ENCODE data around the gene ARHGAP44. TPM values are rescaled to one million over a fixed set of nuclear protein-coding genes. Genes with fewer than 3 reads are reported as not detected.

Gene ARHGAP44
- total and polyA plus RNA-seq, 9 of the 15 experiments (the other 6 are each of a cell fraction or from before 2014, with no cell fraction given): 0.01 to 0.68 (median 0.07) TPM; not detected in 1

DNA sequence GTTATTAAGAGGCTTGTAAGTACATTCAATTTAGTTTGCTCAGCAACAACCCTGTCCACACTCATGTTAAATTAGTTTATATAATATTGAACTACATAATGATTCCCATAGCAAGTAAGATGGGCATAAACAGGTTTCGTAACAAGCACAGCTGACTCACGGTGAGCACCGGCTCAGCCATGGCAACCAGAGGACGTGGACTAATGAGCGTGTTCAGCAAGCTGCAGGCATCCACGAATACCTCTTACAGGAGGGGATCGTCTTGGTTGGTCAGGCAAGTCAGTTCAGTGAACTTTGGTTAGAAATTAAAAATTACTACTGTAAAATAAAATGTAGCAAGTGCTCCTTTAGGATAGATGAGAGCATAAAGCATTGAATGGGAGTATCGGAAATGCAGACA, 170.1 kb downstream of the ARHGAP44 start:
- Histone ChIP-seq H4K20me1 (replicated peaks; ENCODE audit: control insufficient read depth, insufficient read depth, low read length) (no peaks in the 10 kb centered on the region), H3K36me3 (ENCODE audit: control insufficient read depth, insufficient read depth, low read length) (no peaks in the 10 kb centered on the region), H3K27me3 (ENCODE audit: control insufficient read depth in 2 of 2, insufficient read depth in 2 of 2, low read length in 2 of 2) (peaks cover 0 to 21% of the 10 kb centered on the region in 2 experiments; a peak in 4 of 5 replicates), H3K9me1 (ENCODE audit: control insufficient read depth, insufficient read depth, low read length) (no peaks in the 10 kb centered on the region), H2AFZ (ENCODE audit: low read depth, low read length) (no peak overlapping the region), H3K4me1 (replicated peaks in 1 of 2; ENCODE audit: control insufficient read depth in 2 of 2, insufficient read depth in 2 of 2, low read length in 2 of 2) (no peaks in the 10 kb centered on the region), H3K27ac (ENCODE audit: extremely low read depth, low read depth, low read length) (no peak overlapping the region), H3K4me2 (ENCODE audit: insufficient read depth, low read length) (no peak overlapping the region), H3K9me3 (replicated peaks; ENCODE audit: control insufficient read depth, insufficient read depth, low read depth, low read length) (no peaks in the 10 kb centered on the region), H3K4me3 (no peak overlapping the region), H3K79me2 (ENCODE audit: control insufficient read depth, insufficient read depth, low read length) (no peaks in the 10 kb centered on the region), H3K9ac (ENCODE audit: insufficient read depth in 1 of 2, low read depth in 2 of 2, low read length in 2 of 2) (no peak overlapping the region)
- WGBS (ENCODE audit: insufficient coverage, low coverage, missing lambda C conversion rate): 0% methylated on average over 8 of the region's 8 CpGs
- in situ Hi-C loops (cut with MboI): no loop called here
- TF ChIP-seq, protein P1, sequence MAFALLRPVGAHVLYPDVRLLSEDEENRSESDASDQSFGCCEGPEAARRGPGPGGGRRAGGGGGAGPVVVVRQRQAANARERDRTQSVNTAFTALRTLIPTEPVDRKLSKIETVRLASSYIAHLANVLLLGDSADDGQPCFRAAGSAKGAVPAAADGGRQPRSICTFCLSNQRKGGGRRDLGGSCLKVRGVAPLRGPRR (CRISPR knock-in tag; IDR thresholded peaks at IDR 0.05): no peak
- TF ChIP-seq CBFA2T3 (IDR thresholded peaks at IDR 0.05) (no peak), JUND (IDR thresholded peaks at IDR 0.05; ENCODE audit: borderline replicate concordance, low read depth, low read length) (no peak), JUND (tag; IDR thresholded peaks at IDR 0.05; ENCODE audit: borderline replicate concordance, low read depth, low read length) (no peak), BDP1 (IDR thresholded peaks at IDR 0.05; ENCODE audit: insufficient read depth, insufficient read length) (no peak), SLC30A9 (CRISPR knock-in tag; IDR thresholded peaks at IDR 0.05) (no peak), CBFA2T2 (conservative IDR thresholded peaks at IDR 0.05) (no peak), CHCHD3 (CRISPR knock-in tag; IDR thresholded peaks at IDR 0.05) (no peak), HDAC3 (IDR thresholded peaks at IDR 0.05; ENCODE audit: borderline replicate concordance, partially characterized antibody) (no peak)
- TF ChIP-seq, protein P2, sequence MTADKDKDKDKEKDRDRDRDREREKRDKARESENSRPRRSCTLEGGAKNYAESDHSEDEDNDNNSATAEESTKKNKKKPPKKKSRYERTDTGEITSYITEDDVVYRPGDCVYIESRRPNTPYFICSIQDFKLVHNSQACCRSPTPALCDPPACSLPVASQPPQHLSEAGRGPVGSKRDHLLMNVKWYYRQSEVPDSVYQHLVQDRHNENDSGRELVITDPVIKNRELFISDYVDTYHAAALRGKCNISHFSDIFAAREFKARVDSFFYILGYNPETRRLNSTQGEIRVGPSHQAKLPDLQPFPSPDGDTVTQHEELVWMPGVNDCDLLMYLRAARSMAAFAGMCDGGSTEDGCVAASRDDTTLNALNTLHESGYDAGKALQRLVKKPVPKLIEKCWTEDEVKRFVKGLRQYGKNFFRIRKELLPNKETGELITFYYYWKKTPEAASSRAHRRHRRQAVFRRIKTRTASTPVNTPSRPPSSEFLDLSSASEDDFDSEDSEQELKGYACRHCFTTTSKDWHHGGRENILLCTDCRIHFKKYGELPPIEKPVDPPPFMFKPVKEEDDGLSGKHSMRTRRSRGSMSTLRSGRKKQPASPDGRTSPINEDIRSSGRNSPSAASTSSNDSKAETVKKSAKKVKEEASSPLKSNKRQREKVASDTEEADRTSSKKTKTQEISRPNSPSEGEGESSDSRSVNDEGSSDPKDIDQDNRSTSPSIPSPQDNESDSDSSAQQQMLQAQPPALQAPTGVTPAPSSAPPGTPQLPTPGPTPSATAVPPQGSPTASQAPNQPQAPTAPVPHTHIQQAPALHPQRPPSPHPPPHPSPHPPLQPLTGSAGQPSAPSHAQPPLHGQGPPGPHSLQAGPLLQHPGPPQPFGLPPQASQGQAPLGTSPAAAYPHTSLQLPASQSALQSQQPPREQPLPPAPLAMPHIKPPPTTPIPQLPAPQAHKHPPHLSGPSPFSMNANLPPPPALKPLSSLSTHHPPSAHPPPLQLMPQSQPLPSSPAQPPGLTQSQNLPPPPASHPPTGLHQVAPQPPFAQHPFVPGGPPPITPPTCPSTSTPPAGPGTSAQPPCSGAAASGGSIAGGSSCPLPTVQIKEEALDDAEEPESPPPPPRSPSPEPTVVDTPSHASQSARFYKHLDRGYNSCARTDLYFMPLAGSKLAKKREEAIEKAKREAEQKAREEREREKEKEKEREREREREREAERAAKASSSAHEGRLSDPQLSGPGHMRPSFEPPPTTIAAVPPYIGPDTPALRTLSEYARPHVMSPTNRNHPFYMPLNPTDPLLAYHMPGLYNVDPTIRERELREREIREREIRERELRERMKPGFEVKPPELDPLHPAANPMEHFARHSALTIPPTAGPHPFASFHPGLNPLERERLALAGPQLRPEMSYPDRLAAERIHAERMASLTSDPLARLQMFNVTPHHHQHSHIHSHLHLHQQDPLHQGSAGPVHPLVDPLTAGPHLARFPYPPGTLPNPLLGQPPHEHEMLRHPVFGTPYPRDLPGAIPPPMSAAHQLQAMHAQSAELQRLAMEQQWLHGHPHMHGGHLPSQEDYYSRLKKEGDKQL (CRISPR knock-in tag; IDR thresholded peaks at IDR 0.05; ENCODE audit: borderline replicate concordance): no peak
- TF ChIP-seq, protein P3, sequence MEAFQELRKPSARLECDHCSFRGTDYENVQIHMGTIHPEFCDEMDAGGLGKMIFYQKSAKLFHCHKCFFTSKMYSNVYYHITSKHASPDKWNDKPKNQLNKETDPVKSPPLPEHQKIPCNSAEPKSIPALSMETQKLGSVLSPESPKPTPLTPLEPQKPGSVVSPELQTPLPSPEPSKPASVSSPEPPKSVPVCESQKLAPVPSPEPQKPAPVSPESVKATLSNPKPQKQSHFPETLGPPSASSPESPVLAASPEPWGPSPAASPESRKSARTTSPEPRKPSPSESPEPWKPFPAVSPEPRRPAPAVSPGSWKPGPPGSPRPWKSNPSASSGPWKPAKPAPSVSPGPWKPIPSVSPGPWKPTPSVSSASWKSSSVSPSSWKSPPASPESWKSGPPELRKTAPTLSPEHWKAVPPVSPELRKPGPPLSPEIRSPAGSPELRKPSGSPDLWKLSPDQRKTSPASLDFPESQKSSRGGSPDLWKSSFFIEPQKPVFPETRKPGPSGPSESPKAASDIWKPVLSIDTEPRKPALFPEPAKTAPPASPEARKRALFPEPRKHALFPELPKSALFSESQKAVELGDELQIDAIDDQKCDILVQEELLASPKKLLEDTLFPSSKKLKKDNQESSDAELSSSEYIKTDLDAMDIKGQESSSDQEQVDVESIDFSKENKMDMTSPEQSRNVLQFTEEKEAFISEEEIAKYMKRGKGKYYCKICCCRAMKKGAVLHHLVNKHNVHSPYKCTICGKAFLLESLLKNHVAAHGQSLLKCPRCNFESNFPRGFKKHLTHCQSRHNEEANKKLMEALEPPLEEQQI (IDR thresholded peaks at IDR 0.05): no peak
- no peak for FAIRE-seq
- ChIA-PET POLR2A (interaction anchor here (0.7 kb wide), 1 partner anchor 50 kb away, joined by 3 read pairs; no protein-coding TSS in a partner anchor), CTCF (ENCODE audit: low intra/inter-chr PET ratio) (no interaction called here)
- no peak for DNase-seq (ENCODE audit: extremely low read depth in 1 of 4, low spot score in 3 of 4)
- ATAC-seq: no peak
- BruUV-seq (replicated peaks): no TSS peak
- intact Hi-C loops (cut with micrococcal nuclease): no loop called here

All from K562 (cell line).